Keratinocyte (primary cell): ENCODE measurements around the gene SND1. TPM values are rescaled to one million over a fixed set of nuclear protein-coding genes. Genes with fewer than 3 reads are reported as not detected.

Source experiments
- DNase-seq: peaks from one replicate; pipeline ENCODE4 v3.0.0-alpha.2; 2011; ENCODE audit warnings: low read depth, missing footprints, low spot score
- FAIRE-seq: peaks from 2 replicates; lab custom pipeline; 2011; peaks lifted over from hg19 to GRCh38; lab: Jason Lieb, UNC
- H2AFZ ChIP-seq: 2 replicates; pipeline ENCODE4 v1.6.0; 2012; ENCODE audit warnings: low read length, control low read depth, inconsistent platforms; ENCODE audit not compliant: control insufficient read depth
- H3K27ac ChIP-seq: 2 replicates; pipeline ENCODE4 v1.5.1; 2011; ENCODE audit warnings: low read length; ENCODE audit not compliant: control insufficient read depth, insufficient read depth
- H3K27me3 ChIP-seq: 3 replicates; pipeline ENCODE4 v1.6.0; 2011; ENCODE audit warnings: low read length; ENCODE audit not compliant: control insufficient read depth, insufficient read depth; ENCODE audit errors: extremely low read depth
- H3K36me3 ChIP-seq, 2 experiments: 2 replicates in 1 of 2; 3 replicates in 1 of 2; pipeline ENCODE4 v1.5.1; 2011; ENCODE audit warnings: low read length in 2 of 2, mild to moderate bottlenecking in 1 of 2; ENCODE audit not compliant: control insufficient read depth in 2 of 2, insufficient read depth in 2 of 2; ENCODE audit errors: extremely low read depth in 1 of 2
- H3K4me1 ChIP-seq: 3 replicates; pipeline ENCODE4 v1.5.1; 2011; ENCODE audit warnings: low read length; ENCODE audit not compliant: control insufficient read depth, insufficient read depth; ENCODE audit errors: extremely low read depth
- H3K4me2 ChIP-seq: 3 replicates; pipeline ENCODE4 v1.6.0; 2011; ENCODE audit warnings: low read depth, low read length; ENCODE audit not compliant: control insufficient read depth, insufficient read depth; ENCODE audit errors: extremely low read depth
- H3K4me3 ChIP-seq, 3 experiments: fragments of 200-600 bp in 1 of 3; sonication (generic) in 1 of 3; 2 replicates in 2 of 3; 3 replicates in 1 of 3; pipeline ENCODE4 v1.5.1; 2011 to 2016; ENCODE audit warnings: low read length in 3 of 3, mild to moderate bottlenecking in 3 of 3, control low read depth in 2 of 3, inconsistent platforms in 1 of 3, low read depth in 1 of 3, mixed read lengths in 1 of 3, mixed run types in 1 of 3, moderate library complexity in 1 of 3; ENCODE audit not compliant: control insufficient read depth in 2 of 3, insufficient read depth in 2 of 3; ENCODE audit errors: extremely low read depth in 1 of 3
- H3K79me2 ChIP-seq: 2 replicates; pipeline ENCODE4 v1.6.0; 2012; ENCODE audit warnings: low read length; ENCODE audit not compliant: control insufficient read depth, insufficient read depth
- H3K9ac ChIP-seq: 3 replicates; pipeline ENCODE4 v1.6.0; 2011; ENCODE audit warnings: low read length; ENCODE audit not compliant: control insufficient read depth, insufficient read depth; ENCODE audit errors: extremely low read depth
- H3K9me1 ChIP-seq: 3 replicates; pipeline ENCODE4 v1.6.0; 2011; ENCODE audit warnings: low read length; ENCODE audit not compliant: control insufficient read depth, insufficient read depth; ENCODE audit errors: extremely low read depth
- H3K9me3 ChIP-seq: 2 replicates; pipeline ENCODE4 v1.5.1; 2012; ENCODE audit warnings: low read depth, low read length; ENCODE audit not compliant: control insufficient read depth
- H4K20me1 ChIP-seq: 3 replicates; pipeline ENCODE4 v1.6.0; 2011; ENCODE audit warnings: low read length; ENCODE audit not compliant: control insufficient read depth, insufficient read depth; ENCODE audit errors: extremely low read depth
- EZH2 ChIP-seq: IDR thresholded peaks from one replicate; pipeline ENCODE4 v1.6.1; 2012; ENCODE audit warnings: inconsistent platforms, mild to moderate bottlenecking, low read length, moderate library complexity
- dilution Hi-C: fragments of 300-500 bp; cut with MboI; formaldehyde crosslinking; loops from one replicate; pipeline ENCODE4 v1.7.0; 2020; ENCODE audit warnings: low sequenced_read_pairs; ENCODE audit not compliant: extremely low pct_ligation_motif_present
- polyA plus RNA-seq, 5 experiments: library from polyadenylated mRNA; depleted of rRNA in 3 of 5; stranded (reverse) in 3 of 5; stranded (forward) in 1 of 5; unstranded in 1 of 5; fragments of >200 nt; gene quantifications; 1 replicate in 1 of 5; 2 replicates in 3 of 5; 3 replicates in 1 of 5; pipeline versions ENCODE4 v1.2.1 to v1.2.3, GENCODE V29; 2011 to 2012; ENCODE audit warnings: missing spikeins in 2 of 5, low read depth in 1 of 5, low replicate concordance in 1 of 5
- TF ChIP-seq, protein P1 (sequence below), 3 experiments: IDR thresholded peaks in 1 of 3; conservative IDR thresholded peaks in 1 of 3; optimal IDR thresholded peaks in 1 of 3; 2 replicates in 2 of 3; 3 replicates in 1 of 3; pipeline versions ENCODE3 to v1.5.1; 2011; ENCODE audit warnings: low read length in 3 of 3, mild to moderate bottlenecking in 3 of 3, moderate library complexity in 2 of 3, control low read depth in 1 of 3, inconsistent platforms in 1 of 3; ENCODE audit not compliant: insufficient read depth in 2 of 3; ENCODE audit errors: extremely low read depth in 1 of 3

SND1 gene
- polyA plus RNA-seq, 1 donor (not counting 4 experiments of a cell fraction or from before 2014, with no cell fraction given): 140 TPM

DNA sequence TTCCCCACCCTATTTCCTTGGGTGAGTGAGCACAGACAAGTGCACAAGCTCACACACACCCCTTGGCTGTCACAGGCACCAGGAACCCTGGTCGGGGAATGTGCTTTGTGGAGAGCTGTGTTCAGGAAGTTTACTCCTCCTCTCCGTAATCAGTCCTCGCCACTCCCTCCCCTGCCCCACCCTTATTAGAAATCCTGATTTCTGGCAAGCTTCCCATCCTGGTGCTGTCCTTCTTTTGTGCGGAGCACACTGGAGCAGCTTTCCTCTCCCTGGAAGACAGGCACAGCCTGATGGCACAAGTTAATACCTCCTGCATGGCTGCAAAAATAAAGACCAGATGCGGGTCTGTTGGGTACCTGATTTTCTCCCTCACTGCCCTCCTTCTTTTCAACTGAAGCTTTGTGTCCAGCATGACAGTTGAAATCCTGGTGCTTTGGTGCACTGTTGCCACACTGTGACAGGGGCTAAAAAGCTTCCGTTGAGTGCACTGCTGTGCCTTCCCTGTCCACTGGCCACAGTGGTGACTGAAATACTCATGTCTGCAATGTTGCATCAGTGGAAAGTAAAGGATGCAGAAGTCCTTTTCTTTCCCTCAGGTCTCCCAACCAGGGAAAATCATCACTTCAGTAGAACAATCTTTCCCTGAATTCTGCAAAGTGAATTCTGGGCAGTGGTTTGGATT lies 324.2 kb downstream of the SND1 start:
- Histone ChIP-seq H3K4me2 (no peak overlapping the region), H3K9me3 (peaks cover 2% of the 10 kb centered on the region), H3K9me1 (peaks cover 6% of the 10 kb centered on the region), H3K4me3 (no peak overlapping the region), H3K27me3 (no peaks in the 10 kb centered on the region), H2AFZ (no peak overlapping the region), H4K20me1 (no peaks in the 10 kb centered on the region), H3K36me3 (peaks cover 1 to 15% of the 10 kb centered on the region in 2 experiments), H3K27ac (no peak overlapping the region), H3K79me2 (no peaks in the 10 kb centered on the region), H3K4me1 (peaks cover 4% of the 10 kb centered on the region), H3K9ac (no peak overlapping the region)
- dilution Hi-C loops: no loop called here
- no peak for FAIRE-seq
- DNase-seq: no peak
- TF ChIP-seq, protein P1, sequence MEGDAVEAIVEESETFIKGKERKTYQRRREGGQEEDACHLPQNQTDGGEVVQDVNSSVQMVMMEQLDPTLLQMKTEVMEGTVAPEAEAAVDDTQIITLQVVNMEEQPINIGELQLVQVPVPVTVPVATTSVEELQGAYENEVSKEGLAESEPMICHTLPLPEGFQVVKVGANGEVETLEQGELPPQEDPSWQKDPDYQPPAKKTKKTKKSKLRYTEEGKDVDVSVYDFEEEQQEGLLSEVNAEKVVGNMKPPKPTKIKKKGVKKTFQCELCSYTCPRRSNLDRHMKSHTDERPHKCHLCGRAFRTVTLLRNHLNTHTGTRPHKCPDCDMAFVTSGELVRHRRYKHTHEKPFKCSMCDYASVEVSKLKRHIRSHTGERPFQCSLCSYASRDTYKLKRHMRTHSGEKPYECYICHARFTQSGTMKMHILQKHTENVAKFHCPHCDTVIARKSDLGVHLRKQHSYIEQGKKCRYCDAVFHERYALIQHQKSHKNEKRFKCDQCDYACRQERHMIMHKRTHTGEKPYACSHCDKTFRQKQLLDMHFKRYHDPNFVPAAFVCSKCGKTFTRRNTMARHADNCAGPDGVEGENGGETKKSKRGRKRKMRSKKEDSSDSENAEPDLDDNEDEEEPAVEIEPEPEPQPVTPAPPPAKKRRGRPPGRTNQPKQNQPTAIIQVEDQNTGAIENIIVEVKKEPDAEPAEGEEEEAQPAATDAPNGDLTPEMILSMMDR (optimal IDR thresholded peaks at IDR 0.05 in 1 of 3, IDR thresholded peaks at IDR 0.05 in 1 of 3, conservative IDR thresholded peaks at IDR 0.05 in 1 of 3; ENCODE audit: extremely low read depth in 1 of 3, insufficient read depth in 2 of 3, low read length in 3 of 3): no peak
- TF ChIP-seq EZH2: no peak

DNA sequence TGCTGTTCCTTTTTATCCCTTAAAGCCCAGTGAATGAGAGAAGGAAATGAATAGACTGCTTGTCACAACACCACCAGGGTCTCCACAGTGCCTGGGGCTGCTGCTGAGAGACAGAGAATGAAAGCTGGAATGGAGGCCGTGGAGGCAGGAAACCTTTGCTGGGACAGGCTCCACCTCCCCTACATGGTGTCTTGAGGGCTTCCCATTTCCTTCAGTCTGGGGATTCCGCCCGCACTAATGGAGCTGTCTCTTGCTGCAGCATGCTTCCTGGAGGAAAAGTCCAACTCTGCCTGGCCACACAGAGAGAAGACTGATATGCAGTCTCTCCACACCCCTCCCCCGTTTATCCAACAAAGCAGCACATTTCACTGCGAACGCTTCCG lies 324.7 kb downstream of the SND1 start:
- dilution Hi-C loops: no loop called here
- no peak for TF ChIP-seq EZH2
- TF ChIP-seq, protein P1 (optimal IDR thresholded peaks at IDR 0.05 in 1 of 3, IDR thresholded peaks at IDR 0.05 in 1 of 3, conservative IDR thresholded peaks at IDR 0.05 in 1 of 3; ENCODE audit: extremely low read depth in 1 of 3, insufficient read depth in 2 of 3, low read length in 3 of 3): no peak
- H4K20me1 ChIP-seq: no peaks in the 10 kb centered on the region

More for the DNA sequence above, 324.7 kb downstream of the SND1 start:
- H3K27me3 ChIP-seq: no peaks in the 10 kb centered on the region
- DNase-seq (no peak), FAIRE-seq (no peak)
- no peaks in the 10 kb centered on the region for H3K79me2 ChIP-seq
- peaks cover 2% of the 10 kb centered on the region for H3K9me3 ChIP-seq
- no peak overlapping the region for H3K27ac ChIP-seq
- peaks cover 4% of the 10 kb centered on the region for H3K4me1 ChIP-seq
- H3K4me2 ChIP-seq: no peak overlapping the region
- peaks cover 6% of the 10 kb centered on the region for H3K9me1 ChIP-seq
- no peak overlapping the region for H3K9ac ChIP-seq
- H3K4me3 ChIP-seq: no peak overlapping the region
- no peak overlapping the region for H2AFZ ChIP-seq
- H3K36me3 ChIP-seq: peaks cover 1 to 15% of the 10 kb centered on the region in 2 experiments
